RCC 7860 (cell line): Measurements from ENCODE around the gene NUDT1.

Source experiments
- DNase-seq: peaks from one replicate; pipeline ENCODE4 v3.0.0-alpha.2; 2015; ENCODE audit warnings: low spot score
- FAIRE-seq: peaks from 2 replicates; lab custom pipeline; 2012; peaks lifted over from hg19 to GRCh38; lab: Jason Lieb, UNC

NUDT1 gene

DNA sequence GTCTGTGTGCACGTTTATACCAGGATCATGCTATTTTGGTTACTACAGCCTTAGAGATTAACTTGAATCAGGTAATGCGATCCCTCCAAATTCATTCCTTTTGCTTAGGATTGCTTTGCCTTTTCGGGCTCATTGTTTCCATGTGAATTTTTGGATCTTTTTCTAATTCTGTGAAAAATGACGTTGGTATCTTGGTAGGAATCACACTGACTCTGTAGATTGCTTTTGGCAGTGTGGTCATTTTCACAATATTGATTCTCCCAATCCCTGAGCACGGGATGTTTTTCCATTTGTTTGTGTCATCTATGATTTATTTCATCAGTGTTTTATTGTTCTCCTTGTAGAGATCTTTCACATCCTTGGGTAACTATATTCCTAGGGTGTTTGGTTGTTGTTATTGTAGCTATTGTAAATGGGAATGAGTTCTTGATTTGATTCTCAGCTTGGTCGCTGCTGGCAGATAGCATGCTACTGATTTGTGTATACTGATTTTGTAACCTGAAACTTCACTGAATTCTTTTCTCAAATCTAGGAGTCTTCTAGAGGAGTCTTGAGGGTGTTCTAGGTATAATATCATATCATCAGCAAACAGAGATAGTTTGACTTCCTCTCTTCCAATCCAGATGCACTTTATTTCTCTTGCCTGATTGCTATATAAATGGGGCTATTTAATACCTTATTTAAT, 54.1 kb downstream of the NUDT1 start:
- FAIRE-seq (no peak), DNase-seq (no peak)

DNA sequence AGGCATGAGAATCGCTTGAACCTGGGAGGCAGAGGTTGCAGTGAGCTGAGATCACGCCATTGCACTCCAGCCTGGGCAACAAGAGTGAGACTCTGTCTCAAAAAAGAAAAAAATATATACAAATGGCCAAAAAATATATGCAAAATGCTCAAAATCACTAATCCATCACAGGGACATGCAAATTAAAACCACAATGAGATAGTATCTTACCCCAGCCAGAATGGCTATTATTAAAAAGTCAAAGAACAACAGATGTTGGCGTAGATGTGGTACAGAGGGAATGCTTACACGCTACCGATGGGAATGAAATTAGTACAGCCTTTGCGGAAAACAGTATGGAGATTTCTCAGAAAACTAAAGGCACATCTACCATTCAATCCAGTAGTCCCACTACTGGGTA, 54.8 kb downstream of the NUDT1 start:
- no peak for DNase-seq
- no peak for FAIRE-seq

DNA sequence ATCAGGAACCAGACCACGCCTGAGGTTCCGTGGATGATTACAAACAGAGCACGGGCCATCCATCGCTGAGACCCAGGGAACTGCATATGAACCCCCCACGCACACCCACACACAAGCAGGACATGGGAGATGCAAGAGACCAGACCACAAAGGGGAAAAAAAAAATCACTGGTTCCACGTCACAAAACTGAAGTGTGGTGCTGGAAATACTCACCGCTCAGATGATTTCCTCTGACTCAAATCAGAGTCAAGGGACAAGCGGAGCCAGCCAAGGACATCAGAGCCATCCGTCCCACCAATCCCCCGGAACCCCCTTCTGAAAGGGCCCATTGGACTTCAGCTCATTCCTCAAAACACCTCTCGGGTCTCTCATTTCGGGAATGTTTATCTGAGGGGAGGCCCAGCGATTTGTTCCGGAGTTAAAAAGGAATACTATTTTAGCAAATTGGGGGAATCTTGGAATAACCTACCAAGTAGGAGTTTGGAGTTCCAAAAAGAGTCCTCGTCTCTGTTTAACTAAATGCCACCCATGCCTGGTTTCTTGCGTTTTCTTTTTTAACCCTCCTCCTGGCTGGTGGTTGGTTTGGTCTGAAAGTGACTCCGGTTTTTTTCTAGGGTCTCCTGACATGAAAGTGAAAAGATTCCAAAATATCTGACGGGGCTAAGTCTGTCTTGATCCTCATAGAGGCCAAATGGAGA, 57.3 kb downstream of the NUDT1 start:
- FAIRE-seq: no peak
- DNase-seq: no peak

DNA sequence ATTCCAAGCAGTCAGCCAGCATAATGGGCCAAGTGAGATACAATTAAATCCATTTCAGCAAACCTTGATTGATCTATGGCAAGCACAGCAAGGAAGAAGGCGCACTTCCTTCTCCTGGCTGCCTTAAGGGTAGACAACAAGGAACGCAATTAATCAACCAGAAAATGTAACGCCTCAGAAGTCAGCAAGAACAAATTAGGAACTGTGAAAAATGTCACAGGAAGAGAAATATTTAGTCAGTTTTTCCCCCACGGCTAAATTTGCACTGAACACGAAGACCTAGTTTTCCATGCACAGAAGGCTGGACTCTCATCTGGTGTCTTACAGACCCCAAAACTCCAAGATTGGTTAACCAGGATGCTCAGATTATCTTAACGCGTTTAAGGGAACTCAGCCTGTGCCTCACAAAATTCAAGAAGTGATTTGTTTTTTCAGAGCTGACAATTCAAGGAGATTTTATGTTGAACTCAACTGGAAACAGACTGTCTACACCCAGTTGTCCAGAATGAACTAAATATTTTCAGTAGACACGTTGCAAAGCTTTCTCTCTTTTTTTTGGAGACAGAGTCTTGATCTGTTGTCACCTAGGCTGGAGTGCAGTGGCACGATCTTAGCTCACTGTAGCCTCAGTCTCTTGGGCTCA, 58.0 kb downstream of the NUDT1 start:
- FAIRE-seq (no peak), DNase-seq (no peak)
